NOMO-1 (cell line): ENCODE measurements around the gene TTC33.
A peak's percentile ranks its signal among the peaks of the same experiment; 100 is the strongest.
"Not testable (repeated sequence)": the region's sequence is repeated elsewhere in the genome, so short reads cannot be mapped to it uniquely, and the experiment has no call there.

Experiments
- DNase-seq, 2 experiments: peaks; one replicate each; lab custom pipeline; 2025; ENCODE audit not compliant: unreplicated experiment in 2 of 2; lab: John Stamatoyannopoulos, UW

TTC33 gene

GRCh38 chr5:40575921-40576320 is 179.8 kb downstream of the TTC33 start:
- no peak for DNase-seq

- no peak for DNase-seq
Observed at GRCh38 chr5:40575411-40575810, 180.3 kb downstream of the TTC33 start.

GRCh38 chr5:40572937-40573336 is 182.8 kb downstream of the TTC33 start:
- no peak for DNase-seq

- no peak for DNase-seq
Observed at GRCh38 chr5:40572391-40572790, 183.4 kb downstream of the TTC33 start.

GRCh38 chr5:40571729-40572128 is 184.0 kb downstream of the TTC33 start:
- DNase-seq, result peak; percentile 68 to 92

- no peak for DNase-seq
Observed at GRCh38 chr5:40570408-40571129, 185.2 kb downstream of the TTC33 start.

- DNase-seq, result peak in 1 of 2 experiments; percentile 84
Observed at GRCh38 chr5:40569546-40570270, 186.1 kb downstream of the TTC33 start.

- DNase-seq, result no peak
Observed at GRCh38 chr5:40568548-40568947, 187.2 kb downstream of the TTC33 start.

GRCh38 chr5:40563173-40563572 is 192.6 kb downstream of the TTC33 start:
- not testable (repeated sequence) for DNase-seq

GRCh38 chr5:40560474-40561110 is 195.2 kb downstream of the TTC33 start:
- DNase-seq, result no peak

- no peak for DNase-seq
Observed at GRCh38 chr5:40559306-40559705, 196.5 kb downstream of the TTC33 start.

- no peak for DNase-seq
Observed at GRCh38 chr5:40557501-40557900, 198.3 kb downstream of the TTC33 start.

- DNase-seq, result no peak
Observed at GRCh38 chr5:40556811-40557210, 198.9 kb downstream of the TTC33 start.

- DNase-seq, result no peak
Observed at GRCh38 chr5:40555886-40556285, 199.9 kb downstream of the TTC33 start.

GRCh38 chr5:40554813-40555212 is 200.9 kb downstream of the TTC33 start:
- DNase-seq, result no peak

GRCh38 chr5:40554054-40554453 is 201.7 kb downstream of the TTC33 start:
- no peak for DNase-seq

GRCh38 chr5:40552981-40553380 is 202.8 kb downstream of the TTC33 start:
- DNase-seq, result no peak

GRCh38 chr5:40551496-40552491 is 204.0 kb downstream of the TTC33 start:
- DNase-seq, result peak in 1 of 2 experiments; percentile 50

- DNase-seq, result no peak
Observed at GRCh38 chr5:40550481-40550880, 205.3 kb downstream of the TTC33 start.

GRCh38 chr5:40549616-40550015 is 206.1 kb downstream of the TTC33 start:
- DNase-seq, result no peak
